Measurements from ENCODE around the gene SDS.

- TF ChIP-seq ARNTL (CRISPR knock-in tag; IDR thresholded peaks at IDR 0.05; ENCODE audit: borderline replicate concordance, low read depth), result no peak
- no peak for TF ChIP-seq CSRNP3 (CRISPR knock-in tag; IDR thresholded peaks at IDR 0.05)
- no peak for TF ChIP-seq POU6F1 (CRISPR knock-in tag; IDR thresholded peaks at IDR 0.05; ENCODE audit: borderline replicate concordance, low read depth)
- no peak for TF ChIP-seq CREB5 (CRISPR knock-in tag; IDR thresholded peaks at IDR 0.05; ENCODE audit: low read depth)
- TF ChIP-seq PATZ1 (CRISPR knock-in tag; IDR thresholded peaks at IDR 0.05; ENCODE audit: borderline replicate concordance), result no peak
- TF ChIP-seq PPARA (CRISPR knock-in tag; IDR thresholded peaks at IDR 0.05; ENCODE audit: borderline replicate concordance), result no peak
- TF ChIP-seq RARB (CRISPR knock-in tag; IDR thresholded peaks at IDR 0.05), result no peak
- TF ChIP-seq CSDC2 (CRISPR knock-in tag; IDR thresholded peaks at IDR 0.05), result no peak
- no peak for TF ChIP-seq OSR1 (CRISPR knock-in tag; IDR thresholded peaks at IDR 0.05)
- no peak for TF ChIP-seq TOX (CRISPR knock-in tag; IDR thresholded peaks at IDR 0.05; ENCODE audit: borderline replicate concordance)
- TF ChIP-seq ZNF70 (CRISPR knock-in tag; IDR thresholded peaks at IDR 0.05), result no peak
Measured at GRCh38 chr12:113414519-113415038, 10.9 kb upstream of the SDS start.
